ENCODE measurements around the gene PLEKHG4. TPM values are rescaled to one million over a fixed set of nuclear protein-coding genes. Genes with fewer than 3 reads are reported as not detected.

Gene PLEKHG4
- total RNA-seq, 6 experiments from 2014 or later: 0.09 to 0.53 (median 0.20) TPM

DNA sequence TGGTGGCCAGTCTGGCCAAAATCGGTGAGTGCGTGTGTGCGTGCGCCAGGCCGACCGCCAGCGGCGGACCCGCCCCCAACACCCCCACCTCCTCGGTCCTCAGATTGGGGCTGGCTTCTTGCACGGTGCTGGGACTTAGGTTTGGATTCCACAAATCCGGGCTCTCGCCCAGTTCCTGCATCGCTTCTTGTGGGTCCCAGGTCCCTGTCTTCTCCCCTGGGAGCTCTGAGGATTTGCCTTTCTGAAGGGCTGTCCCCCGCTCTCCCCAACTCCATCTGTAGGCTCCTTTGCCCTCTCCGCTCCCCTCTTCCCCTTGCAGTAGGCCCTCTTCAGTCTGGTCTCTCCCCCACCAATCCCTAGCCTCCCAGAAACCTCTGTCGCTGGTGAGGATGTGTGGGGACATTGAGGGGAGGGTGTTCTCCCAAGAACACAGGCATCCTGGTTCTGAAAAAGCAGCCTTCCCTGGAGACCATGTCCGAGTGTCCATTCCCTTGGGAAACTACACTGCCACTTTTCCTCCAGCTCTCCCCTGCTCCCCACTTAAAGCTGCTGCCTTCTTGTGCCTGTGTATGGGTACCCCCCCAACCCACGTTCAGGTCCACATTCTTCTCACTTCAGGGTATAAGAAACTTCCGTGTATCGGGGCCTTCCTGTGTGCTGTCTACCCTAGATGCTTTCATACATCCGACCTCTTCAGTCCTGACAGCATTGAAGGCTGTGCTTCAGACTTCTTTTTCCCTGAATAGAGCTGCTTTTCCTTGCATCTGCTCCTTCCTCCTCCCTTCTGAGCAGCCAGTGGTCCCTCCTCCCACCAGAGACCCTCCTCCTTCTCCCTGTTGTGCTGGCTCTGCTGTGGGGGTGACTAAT, 29.9 kb upstream of the PLEKHG4 start:
- no peak overlapping the region for H3K27ac ChIP-seq

DNA sequence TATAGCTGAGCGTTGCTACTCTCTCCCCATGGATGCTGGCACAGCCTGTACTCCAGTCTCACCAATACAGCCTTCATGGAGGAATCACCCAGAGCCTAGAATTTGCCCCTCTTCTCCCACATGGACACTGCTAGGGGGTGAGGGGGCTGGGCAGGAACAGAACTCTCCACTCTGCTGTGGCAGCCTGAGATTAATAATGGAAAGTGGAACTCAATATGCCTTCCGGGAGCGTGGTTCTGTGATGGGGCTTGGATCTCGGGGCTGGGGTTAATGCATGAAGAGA, 29.3 kb upstream of the PLEKHG4 start:
- 79% methylated on average over 4 of the region's 4 CpGs for WGBS (ENCODE audit: insufficient coverage, low coverage, low lambda C conversion rate, missing lambda C conversion rate)
- H3K27ac ChIP-seq: no peak overlapping the region
- intact Hi-C loops (cut with DNase I): loop anchor here in 1 of 2 donors (10.0 kb wide), 1 partner anchor 145 kb away; the partner anchor contains the start of gene TPPP3
- H3K36me3 ChIP-seq: no peaks in the 10 kb centered on the region
- ATAC-seq (no peak), DNase-seq (peak in 1 of 3 donors; percentile 4)
- no peaks in the 10 kb centered on the region for H3K9me3 ChIP-seq
- H3K27me3 ChIP-seq: peaks cover 0 to 10% of the 10 kb centered on the region in 2 donors
- no peak overlapping the region for H3K4me3 ChIP-seq
- H3K4me1 ChIP-seq: peaks cover 0 to 38% (median 0%) of the 10 kb centered on the region in 4 donors
- no peak for TF ChIP-seq POLR2A (IDR thresholded peaks at IDR 0.05)
- TF ChIP-seq, protein P1, sequence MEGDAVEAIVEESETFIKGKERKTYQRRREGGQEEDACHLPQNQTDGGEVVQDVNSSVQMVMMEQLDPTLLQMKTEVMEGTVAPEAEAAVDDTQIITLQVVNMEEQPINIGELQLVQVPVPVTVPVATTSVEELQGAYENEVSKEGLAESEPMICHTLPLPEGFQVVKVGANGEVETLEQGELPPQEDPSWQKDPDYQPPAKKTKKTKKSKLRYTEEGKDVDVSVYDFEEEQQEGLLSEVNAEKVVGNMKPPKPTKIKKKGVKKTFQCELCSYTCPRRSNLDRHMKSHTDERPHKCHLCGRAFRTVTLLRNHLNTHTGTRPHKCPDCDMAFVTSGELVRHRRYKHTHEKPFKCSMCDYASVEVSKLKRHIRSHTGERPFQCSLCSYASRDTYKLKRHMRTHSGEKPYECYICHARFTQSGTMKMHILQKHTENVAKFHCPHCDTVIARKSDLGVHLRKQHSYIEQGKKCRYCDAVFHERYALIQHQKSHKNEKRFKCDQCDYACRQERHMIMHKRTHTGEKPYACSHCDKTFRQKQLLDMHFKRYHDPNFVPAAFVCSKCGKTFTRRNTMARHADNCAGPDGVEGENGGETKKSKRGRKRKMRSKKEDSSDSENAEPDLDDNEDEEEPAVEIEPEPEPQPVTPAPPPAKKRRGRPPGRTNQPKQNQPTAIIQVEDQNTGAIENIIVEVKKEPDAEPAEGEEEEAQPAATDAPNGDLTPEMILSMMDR (IDR thresholded peaks at IDR 0.05): no peak

More for the DNA sequence above, 29.9 kb upstream of the PLEKHG4 start:
- Histone ChIP-seq H3K27me3 (peaks cover 0 to 10% of the 10 kb centered on the region in 2 donors), H3K36me3 (no peaks in the 10 kb centered on the region), H3K9me3 (no peaks in the 10 kb centered on the region), H3K4me1 (peaks cover 0 to 42% (median 0%) of the 10 kb centered on the region in 4 donors), H3K4me3 (peak overlapping the region; percentile 33 to 34 (median 33))
- intact Hi-C loops (cut with DNase I): loop anchor here in 1 of 2 donors (10.0 kb wide), 1 partner anchor 145 kb away; the partner anchor contains the start of gene TPPP3
- no peak for ATAC-seq
- WGBS (ENCODE audit: insufficient coverage, low coverage, low lambda C conversion rate, missing lambda C conversion rate): 36% methylated on average over 7 of the region's 22 CpGs
- TF ChIP-seq, protein P1 (IDR thresholded peaks at IDR 0.05): no peak
- no peak for TF ChIP-seq POLR2A (IDR thresholded peaks at IDR 0.05)
- DNase-seq: peak in 2 of 3 donors; percentile 7 to 47

DNA sequence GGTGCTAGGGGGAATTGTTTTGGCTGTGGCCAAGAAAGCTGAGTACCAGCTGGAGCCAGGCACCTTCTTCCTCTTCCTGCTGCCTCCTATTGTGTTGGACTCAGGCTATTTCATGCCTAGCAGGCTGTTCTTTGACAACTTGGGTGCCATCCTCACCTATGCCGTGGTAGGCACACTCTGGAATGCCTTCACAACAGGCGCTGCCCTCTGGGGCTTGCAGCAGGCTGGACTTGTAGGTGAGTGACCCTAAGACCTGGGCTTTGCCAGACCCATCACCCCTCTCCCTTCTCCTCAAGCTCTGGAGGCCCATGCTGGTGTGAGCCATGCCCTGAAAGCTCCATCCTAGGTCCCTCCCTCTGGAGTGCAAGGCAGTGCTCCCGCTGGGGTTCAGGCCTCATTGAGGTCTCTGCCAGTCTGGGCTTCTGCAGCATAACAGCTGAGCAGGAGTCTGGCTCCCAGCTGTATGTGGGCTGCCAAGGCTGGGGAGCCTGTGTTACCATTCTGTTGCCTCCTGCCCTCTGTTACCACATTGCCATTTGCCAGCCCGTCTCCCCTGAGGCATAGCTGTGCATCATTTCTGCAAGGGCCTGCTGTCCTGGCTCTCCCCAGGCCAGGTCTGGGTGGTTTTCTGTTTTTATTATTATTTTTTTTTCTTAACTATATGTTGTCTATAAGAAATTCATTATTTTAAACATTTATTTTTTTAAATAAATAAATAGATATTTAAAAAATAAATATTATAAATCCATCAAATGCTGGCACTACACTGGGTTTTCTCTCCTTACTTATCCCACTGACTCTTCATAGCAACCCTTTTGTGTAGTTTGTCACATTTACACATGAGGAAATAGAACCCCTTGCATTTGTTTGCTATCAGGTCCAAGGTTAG, 26.5 kb upstream of the PLEKHG4 start:
- WGBS (ENCODE audit: insufficient coverage, low coverage, low lambda C conversion rate, missing lambda C conversion rate): no CpG with 5 or more reads among the region's 4 CpGs
- no peak for TF ChIP-seq POLR2A (IDR thresholded peaks at IDR 0.05)
- TF ChIP-seq, protein P1 (IDR thresholded peaks at IDR 0.05): no peak
- Histone ChIP-seq H3K27me3 (peaks cover 0 to 10% of the 10 kb centered on the region in 2 donors), H3K27ac (no peak overlapping the region), H3K9me3 (no peaks in the 10 kb centered on the region), H3K36me3 (no peaks in the 10 kb centered on the region), H3K4me3 (no peak overlapping the region), H3K4me1 (peaks cover 0 to 13% (median 0%) of the 10 kb centered on the region in 4 donors)
- intact Hi-C loops (cut with DNase I): loop anchor here in 1 of 2 donors (10.0 kb wide), 1 partner anchor 142 kb away; the partner anchor contains the start of gene TPPP3
- ATAC-seq (no peak), DNase-seq (no peak)

DNA sequence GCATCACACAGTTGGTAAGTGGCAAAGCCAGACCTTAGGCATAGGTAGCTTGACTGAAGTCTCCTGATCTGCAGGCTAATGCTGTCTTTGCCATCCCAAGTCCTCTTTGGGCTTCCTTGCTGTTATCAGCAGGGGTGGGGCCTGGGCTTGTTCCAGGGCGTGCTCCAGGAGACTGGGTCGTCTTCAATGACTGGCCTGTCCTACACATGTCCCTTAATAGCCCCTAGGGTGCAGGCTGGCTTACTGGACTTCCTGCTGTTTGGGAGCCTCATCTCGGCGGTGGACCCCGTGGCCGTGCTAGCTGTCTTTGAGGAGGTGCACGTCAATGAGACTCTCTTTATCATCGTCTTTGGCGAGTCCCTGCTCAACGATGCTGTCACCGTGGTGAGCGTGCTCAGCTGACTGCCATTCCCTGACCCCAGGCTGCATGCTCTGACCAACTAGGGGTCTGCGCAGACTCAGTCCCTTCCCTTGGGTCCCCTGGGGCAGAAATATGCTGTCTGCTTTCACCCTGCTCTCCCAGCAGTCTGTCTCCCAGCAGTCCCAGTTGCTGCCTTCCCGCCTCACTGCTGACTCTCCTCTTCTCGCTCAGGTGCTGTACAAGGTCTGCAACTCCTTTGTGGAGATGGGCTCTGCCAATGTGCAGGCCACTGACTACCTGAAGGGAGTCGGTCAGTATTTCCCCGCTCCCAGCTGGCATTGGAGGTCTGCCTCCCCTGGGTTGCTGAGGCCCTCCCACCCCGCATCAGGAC, 24.4 kb upstream of the PLEKHG4 start:
- WGBS (ENCODE audit: insufficient coverage, low coverage, low lambda C conversion rate, missing lambda C conversion rate): 90% methylated on average over 4 of the region's 18 CpGs
- H3K27me3 ChIP-seq: no peaks in the 10 kb centered on the region
- ATAC-seq (no peak), DNase-seq (no peak)
- no peaks in the 10 kb centered on the region for H3K4me1 ChIP-seq
- no peaks in the 10 kb centered on the region for H3K36me3 ChIP-seq
- H3K9me3 ChIP-seq: no peaks in the 10 kb centered on the region
- no peak overlapping the region for H3K27ac ChIP-seq
- no peak overlapping the region for H3K4me3 ChIP-seq
- TF ChIP-seq, protein P1 (IDR thresholded peaks at IDR 0.05): no peak
- no peak for TF ChIP-seq POLR2A (IDR thresholded peaks at IDR 0.05)
- intact Hi-C loops (cut with DNase I): loop anchor here in 1 of 2 donors (10.0 kb wide), 1 partner anchor 140 kb away; the partner anchor contains the start of gene TPPP3

Measured in right lobe of liver (tissue), 6 donors.